LNCAP (cell line): ENCODE results near the gene ZNF782.

Source experiments
- CTCF ChIP-seq: fragments of 450-650 bp; IDR thresholded peaks from 2 replicates; pipeline ENCODE4 v1.5.1; 2017; ENCODE audit warnings: mild to moderate bottlenecking

Gene ZNF782

GRCh38 chr9:96817973-96818372 is 36.3 kb downstream of the ZNF782 start:
- TF ChIP-seq CTCF: no peak

GRCh38 chr9:96813607-96814006 is 40.7 kb downstream of the ZNF782 start:
- TF ChIP-seq CTCF: no peak

- TF ChIP-seq CTCF: no peak
Measured at GRCh38 chr9:96784021-96784420, 70.3 kb downstream of the ZNF782 start.

GRCh38 chr9:96782235-96782634 is 72.1 kb downstream of the ZNF782 start:
- no peak for TF ChIP-seq CTCF

GRCh38 chr9:96781552-96781951 is 72.8 kb downstream of the ZNF782 start:
- TF ChIP-seq CTCF: no peak

GRCh38 chr9:96779089-96779488 is 75.2 kb downstream of the ZNF782 start:
- no peak for TF ChIP-seq CTCF

- TF ChIP-seq CTCF: no peak
Measured at GRCh38 chr9:96777426-96777864, 76.9 kb downstream of the ZNF782 start.

GRCh38 chr9:96771124-96771523 is 83.2 kb downstream of the ZNF782 start:
- TF ChIP-seq CTCF: no peak
